ENCODE results near the gene VSIG10.
A peak's percentile ranks its signal among the peaks of the same experiment; 100 is the strongest.

Gene VSIG10

DNA sequence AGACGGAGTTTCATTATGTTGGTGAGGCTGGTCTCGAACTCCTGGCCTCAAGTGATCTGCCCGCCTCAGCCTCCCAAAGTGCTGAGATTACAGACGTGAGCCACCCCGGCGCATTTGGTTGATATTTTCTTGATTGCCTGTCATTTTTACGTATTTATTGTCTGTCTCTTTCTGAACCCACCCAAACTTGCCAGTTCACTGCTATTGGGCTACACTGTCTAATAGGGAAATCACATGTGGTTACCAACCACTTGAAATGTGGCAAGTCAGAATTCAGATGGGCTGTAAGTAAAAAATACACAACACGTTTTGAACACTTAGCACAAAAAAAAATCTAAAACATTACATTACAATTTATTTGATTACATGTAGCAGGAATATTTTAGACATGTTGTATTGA is 44.9 kb downstream of the VSIG10 start:
- no peak for DNase-seq

DNA sequence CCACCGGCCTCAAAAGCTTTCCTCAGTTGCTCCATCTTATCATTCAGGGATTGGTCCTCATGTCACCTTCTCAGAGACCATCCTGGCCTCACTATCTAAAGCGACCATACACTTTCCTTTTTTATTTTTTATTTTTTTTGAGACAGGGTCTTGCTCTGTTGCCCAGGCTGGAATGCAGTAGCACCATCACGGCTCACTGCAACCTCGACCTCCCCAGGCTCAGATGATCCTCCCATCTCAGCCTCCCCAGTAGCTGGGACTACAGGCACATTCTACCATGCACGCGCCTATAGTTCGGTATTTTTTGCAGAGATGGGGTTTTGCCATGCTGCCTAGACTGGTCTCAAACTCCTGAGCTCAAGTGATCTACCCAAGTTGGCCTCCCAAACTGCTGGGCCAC is 45.6 kb downstream of the VSIG10 start:
- no peak for DNase-seq

DNA sequence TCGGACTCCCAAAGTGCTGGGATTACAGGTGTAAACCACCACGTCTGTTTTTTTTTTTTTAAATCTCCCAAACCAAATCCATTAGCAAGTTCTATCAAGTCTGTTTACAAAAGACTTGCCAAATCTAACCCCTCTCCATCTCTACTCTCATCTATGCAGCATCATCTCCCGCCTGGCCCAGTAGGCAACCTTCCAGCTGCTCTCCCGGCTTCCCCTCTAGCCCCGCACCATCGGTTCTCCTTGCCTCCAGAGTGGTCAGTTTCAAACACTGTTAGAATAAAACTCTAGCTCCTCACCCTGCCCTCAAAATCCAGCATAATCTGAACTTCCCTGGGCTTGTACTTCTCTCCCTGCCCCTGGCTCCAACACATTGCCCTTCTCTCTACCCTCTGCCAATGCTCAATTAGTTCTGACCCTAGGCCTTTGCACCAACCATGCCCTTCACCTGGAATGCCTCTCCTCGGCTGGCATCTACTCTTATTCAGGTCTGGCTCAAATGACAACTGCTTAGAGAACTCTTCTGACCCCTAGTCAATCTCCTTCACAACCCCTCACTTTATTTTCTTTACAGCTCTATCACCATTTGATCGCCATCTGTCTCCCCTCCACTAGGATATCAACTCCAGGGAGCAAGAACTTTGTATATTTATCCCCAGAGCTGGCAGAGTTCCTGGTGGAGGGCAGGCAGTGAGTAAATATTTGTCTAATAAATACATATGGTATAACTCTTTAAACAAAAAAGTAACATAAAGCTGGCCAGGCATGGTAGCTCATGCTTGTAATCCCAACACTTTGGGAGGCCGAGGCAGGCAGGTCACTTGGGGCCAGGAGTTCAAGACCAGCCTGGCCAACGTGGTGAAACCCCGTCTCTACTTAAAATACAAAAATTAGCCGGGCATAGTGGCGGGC is 47.7 kb downstream of the VSIG10 start:
- no peak for DNase-seq

DNA sequence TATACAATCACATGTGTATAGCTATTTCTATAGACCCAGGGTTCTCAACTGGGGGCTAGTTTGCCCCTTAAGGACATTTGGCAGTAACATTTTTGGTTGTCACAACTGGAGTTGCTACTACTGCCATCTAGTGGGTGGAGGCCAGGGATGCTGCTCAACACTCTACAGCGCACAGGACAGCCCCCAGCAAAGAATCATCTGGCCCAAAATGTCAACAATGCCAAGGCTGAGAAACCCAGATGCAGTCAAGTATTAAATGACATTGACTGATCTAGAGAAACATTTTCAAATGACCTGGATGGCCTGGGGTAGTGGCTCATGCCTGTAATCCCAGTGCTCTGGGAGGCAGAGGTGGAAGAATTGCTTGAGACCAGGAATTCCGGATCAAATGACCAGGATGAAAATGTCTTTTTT is 48.7 kb downstream of the VSIG10 start:
- DNase-seq: no peak

DNA sequence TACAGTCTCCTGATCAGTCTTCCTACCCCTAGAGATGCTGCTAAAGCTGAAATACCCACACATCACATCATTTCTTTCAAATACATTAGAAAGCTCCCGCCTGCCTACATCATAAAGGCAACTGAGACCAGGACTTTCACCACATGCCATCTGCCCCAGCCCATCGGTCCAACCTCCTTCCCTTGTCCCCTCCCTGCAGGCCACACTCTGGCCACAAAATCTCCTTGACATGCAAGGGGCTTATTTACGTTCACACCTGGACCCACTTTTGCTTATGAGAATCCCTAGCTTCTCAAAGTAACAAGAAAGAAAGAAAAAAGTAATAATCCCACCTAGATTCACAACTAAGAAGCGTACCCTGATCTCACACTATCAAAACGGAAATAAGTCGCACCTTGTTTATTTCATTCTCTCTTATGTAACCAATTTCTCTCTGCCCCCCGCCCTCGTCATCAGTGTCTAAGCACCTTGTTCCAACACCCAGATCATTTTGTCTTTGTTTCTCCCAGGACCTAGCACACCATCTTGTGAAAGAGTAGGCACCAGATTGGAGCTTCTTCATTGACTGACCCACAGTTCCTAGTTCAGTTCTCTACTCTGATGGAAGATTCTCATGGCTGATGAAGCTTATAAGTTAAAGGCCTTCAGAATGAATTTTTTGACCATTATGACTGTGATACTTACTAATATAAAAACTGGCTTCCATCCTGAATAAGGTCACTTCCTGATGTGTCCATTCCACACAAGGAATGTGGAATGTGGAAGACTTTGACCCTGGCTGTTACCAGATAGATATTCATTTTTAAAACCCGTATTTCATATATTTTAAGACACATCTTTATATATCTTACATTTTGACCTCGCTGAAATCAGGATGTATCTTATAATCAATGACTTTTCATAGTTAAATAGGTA is 50.5 kb downstream of the VSIG10 start:
- no peak for DNase-seq

DNA sequence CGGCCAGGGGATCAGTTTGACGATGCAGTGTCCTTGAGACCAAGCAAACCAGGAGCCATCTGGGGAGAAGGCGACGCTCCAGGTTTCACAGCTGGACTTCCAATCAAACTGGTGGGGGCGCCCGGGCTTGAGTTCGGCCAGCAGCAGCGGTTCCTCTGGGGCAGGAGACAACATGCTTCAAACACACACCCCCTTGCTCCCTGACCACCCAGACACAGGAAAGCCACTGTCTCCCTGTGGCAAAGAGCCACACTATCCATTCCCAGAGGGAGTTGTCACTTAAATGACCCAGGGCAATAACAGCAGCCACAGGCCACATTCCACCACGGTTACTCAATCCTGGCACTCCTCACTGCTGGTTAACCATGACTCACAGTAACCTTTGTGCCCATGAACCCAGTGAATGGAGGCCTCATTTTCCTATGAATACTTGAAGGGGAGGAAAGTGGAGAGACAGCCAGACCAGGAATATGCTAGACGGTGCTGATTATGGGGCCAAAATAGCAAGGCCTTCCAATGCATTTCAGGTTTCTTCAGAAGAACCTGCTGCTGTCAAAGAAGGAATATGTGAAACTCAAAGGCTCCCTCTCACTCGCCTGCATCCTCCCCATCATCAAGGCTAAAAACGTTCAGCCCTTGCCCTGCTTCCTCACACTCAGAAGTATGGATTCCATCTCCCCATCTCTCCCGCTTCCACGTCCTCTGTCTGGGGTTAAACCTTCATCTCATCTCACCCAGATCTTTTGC is 51.3 kb downstream of the VSIG10 start:
- no peak for DNase-seq

DNA sequence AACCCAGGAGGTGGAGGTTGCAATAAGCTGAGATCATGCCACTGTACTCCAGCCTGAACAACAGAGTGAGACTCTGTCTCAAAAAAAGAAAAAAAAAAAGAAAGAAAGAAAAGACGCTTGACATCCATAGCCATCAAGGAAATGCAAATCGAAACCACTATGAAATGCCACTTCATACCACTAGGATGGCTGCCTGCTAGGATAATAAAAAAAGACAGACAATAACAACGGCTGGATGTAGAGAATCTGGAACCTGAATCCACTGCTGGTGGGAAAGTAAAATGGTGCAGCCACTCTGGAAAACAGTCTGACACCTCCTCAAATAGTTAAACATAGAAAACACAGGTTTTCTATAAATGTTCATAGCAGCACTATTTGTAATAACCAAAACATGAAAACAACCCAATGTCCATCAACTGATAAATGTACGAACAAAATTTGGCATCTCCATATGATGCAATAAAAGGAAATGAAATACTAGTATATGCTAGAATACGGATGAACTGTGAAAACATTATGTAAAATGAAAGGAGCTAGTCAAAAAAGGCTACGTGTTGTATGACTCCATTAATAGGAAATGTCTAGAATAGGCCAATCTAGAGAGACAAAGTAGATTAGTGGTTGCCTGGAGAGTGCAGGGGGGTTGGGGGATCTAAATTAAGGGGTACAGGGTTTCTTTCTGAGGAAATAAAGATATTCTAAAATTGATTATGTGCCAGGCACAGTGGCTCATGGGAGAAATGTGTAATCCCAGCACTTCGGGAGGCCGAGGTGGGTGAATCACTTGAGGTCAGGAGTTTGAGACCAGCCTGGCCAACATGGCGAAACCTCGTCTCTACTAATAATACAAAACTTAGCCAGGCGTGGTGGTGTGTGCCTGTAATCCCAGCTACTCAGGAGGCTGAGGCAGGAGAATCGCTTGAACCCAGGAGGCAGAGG is 52.6 kb downstream of the VSIG10 start:
- no peak for DNase-seq

DNA sequence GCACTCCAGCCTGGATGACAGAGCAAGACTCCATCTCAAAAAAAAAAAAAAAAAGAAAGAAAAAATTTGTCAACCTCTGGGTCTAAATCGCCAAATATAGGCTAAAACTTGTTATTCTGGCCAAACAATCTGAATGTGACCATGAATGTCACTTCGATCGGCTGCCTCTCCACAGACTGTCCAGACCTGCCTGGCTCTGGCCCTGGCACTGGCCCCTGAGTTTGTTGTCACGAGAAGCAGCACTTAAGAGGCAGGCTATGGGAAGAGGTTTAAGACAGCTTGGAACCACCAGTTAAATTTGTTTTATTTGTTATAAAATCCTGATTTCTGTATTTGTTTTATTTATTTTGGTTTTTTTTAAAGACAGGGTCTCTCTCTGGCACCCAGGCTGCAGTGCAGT is 57.4 kb downstream of the VSIG10 start:
- DNase-seq: no peak

DNA sequence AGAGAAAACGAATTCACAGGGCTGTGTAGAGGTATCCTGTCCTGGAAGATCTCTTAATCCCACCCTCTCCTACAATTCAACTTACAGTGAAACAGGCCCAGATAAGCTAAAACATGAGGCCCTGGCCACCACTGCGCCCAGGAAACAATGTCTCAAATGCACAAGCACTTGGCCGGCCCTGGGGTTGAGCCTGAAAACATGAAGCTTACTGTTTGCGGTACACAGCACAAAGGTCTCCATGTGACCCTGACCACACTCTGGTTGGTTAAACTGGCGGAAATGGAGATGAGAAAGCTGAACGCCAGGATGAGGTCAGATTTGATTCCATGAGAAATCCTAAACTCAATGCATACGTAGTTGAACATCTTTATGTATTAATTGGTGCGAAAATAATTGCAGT is 59.2 kb downstream of the VSIG10 start:
- DNase-seq: no peak

DNA sequence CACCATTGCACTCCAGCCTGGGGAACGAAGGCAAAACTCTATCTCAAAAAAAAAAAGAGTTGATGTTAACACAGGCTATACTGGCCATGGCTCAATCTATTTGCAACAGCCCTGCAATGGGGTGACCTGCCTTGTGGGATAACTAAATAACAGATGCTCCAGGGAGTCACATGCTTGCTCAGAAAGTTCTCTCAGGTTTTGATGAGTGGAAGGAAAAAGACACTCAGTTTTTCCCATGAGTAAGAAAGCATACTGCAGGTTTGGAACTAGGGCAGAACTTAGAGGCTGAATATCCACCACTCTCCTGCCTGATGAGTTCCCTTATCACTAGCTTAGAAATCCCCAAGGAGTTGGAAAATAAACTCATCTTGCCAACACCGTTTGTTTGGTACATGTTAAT is 59.7 kb downstream of the VSIG10 start:
- DNase-seq: no peak

DNA sequence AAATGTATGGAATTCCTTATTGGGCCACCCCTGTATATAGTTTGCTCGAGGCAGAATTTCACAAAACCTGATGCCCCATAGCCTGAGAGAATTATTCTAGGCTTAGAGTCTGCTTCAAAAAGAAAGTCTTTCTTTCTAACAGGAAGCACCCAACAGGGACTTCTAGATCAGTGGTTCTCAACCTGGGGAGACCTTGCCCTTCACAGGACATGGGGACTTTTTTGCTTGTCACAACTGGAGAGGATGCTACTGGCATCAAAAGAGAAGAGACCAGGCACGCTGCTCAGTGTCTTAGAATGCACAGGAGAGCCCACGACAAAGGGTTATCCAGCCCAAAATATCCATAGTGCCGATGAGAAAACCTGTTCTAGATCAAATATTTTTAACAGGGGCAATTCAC is 61.7 kb downstream of the VSIG10 start:
- no peak for DNase-seq

DNA sequence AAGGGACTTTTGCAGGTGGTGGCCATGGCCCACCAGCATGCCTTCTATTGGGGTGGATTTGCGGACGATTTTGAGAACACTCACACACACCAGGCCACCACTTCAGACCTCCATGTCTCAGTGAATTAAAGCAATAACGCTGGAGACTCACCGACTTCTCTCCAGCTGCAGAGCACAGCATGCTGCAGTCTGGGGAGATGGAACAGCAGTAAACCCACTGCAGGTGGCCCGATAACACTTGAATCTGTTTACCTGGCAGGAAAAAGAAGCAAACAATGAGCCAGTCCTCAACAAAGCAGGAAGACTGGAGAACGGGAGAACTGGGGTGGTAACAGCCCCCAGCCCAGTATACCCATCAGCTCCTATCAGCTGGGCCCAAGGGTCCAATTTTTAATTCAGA is 65.7 kb downstream of the VSIG10 start:
- peak; percentile 79 for DNase-seq

DNA sequence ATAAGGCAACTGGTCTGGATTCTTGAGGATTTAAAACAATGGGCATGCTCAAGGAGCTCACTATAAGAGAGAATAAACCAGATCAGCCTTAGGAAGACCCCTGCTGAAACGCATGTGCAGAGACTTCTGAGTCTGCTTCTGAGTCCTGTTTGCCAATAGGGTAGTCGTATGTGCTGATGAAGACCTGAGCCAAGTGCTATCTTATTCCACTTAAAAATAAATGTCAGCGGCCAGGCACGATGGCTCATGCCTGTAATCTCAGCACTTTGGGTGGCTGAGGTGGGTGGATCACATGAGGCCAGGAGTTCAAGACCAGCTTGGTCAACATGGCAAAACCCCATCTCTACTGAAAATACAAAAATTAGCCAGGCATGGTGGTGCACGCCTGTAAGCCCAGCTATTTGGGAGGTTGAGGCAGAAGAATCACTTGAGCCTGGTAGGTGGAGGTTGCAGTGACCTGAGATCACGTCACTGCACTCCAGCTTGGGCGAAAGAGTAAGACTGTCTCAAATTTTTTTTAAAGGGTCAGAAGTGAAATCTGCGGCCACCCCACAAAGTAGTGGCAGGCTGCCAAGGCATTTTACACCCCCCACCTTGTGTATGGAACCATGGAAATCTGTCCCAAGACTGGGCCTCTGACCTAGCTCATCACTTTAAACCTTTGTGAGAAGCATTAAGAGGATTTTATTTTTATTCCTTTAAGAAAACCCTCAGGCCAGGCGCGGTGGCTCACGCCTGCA is 67.0 kb downstream of the VSIG10 start:
- no peak for DNase-seq

DNA sequence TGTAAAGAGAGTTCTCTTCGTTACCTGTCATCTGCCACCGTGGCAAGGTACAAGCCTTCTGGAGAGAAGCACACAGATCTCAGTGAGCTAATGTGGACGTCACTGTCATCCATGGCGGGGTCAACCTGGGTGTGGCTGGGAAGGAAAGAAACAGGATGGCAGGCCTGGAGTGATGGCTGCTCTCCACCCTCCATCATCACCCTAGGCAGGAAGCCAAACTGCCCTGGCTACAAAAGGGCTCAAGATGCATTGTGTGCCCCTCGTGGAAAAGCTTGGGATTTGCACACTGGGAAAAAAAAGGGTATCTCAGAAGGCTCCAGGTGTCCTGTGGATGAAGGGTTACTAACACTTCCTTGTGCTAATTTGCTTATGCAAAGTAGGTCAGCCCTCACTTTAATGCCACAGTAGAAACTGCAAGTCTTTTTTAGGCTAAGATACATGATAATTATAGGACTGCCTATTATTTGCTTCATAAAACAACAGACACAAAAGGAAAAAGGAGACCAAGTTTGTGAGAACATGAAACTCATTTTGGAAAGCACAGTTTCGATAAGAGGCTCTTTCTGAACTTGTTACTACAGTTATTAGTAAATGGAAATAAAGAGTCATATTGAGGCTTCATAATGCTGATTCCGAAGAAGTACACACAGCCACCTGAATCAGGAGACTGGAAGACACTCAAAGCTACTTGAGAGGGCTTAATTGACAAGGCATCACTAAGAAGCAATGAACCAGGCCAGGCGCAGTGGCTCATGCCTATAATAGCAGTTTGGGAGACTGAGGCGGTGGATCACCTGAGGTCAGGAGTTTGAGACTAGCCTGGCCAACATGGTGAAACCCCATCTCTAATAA is 68.4 kb downstream of the VSIG10 start:
- DNase-seq: no peak

DNA sequence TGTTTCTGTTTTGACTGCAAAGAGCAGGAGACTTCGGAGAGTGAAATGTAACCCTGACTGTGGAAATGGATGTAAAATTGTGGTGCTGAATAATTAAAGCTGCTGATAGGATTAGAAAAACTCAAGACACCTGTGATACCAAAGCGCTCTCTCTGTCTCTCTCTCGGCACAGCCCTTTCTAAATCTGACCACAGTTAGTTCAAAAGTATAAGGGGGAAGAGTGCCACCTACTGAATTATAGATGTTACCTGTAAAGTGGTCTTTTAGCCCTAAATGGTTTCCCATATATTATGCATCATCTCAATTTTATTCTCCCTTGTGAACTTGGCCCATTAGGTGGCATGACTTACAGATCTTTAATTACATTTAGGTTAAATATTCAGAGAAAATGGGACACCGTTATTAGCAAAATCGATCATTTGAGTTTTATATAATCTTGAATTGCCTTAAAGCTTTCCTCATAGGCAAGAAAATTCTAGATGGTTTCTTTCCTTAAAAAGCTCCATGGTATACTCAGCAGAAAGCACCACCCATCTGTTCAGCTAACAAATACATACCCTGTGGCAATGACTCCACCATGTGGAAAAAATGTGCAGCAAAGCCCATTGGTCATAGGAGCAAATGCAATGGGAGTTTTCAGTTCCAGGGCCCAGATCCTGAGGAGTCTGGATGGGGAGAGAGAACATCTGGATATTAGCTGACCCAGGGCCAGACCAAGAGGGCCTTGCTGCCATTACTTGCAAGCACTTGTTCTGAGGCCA is 69.2 kb downstream of the VSIG10 start:
- no peak for DNase-seq

DNA sequence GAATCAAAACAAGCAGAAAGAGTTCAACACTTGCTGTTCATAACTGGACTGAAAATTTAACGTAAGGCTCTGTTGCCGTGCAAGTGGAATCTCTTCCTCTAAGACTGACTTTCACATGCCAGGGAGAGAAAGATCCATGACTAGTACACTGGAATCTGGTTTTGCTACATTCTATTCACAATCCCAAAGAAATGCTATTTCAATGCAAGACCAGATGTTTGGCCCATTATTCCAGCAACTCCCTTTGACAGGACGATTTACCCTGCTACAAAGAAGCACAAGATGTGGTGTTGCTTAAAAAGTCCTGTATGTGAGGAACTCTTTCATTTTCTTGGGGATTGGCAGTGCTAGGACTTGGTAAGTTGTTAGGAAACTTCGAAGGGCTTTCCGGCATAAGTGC is 69.9 kb downstream of the VSIG10 start:
- no peak for DNase-seq

DNA sequence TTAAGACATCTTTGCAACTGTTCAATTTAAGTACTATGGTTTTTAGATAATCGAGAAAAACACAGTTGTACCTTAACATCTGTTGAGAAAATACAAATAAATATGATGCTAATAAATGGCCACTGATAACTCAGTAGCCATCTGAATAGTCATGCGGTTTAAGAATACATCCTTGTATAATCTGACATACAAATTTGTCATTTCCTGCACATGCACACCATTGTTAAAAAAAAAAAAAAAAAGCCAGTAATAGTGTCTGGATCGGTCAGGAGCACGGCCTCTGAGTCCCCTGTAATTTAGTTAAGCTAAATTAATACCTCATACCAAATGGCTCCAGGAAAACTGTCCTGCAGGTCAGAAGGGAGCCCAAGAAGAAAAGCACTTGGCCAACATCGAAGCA is 70.5 kb downstream of the VSIG10 start:
- no peak for DNase-seq

DNA sequence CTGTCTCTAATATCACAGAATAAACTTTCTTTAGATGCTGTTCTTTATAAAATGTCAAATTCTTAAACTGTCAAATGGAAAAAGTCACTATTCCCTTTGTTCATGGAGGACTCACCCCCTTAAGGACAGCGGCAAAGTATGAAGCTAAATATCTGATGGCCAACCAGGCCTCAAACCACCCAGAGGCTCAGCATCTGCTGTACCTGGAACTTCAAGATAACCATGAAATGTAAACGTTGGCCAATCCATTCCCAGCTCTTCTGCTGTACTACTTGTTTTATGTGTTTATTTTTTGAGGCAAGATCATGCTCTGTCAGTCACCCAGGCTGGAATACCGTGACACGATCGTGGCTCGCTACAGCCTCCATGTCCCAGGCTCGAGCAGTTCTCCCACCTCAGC is 71.6 kb downstream of the VSIG10 start:
- DNase-seq: no peak

DNA sequence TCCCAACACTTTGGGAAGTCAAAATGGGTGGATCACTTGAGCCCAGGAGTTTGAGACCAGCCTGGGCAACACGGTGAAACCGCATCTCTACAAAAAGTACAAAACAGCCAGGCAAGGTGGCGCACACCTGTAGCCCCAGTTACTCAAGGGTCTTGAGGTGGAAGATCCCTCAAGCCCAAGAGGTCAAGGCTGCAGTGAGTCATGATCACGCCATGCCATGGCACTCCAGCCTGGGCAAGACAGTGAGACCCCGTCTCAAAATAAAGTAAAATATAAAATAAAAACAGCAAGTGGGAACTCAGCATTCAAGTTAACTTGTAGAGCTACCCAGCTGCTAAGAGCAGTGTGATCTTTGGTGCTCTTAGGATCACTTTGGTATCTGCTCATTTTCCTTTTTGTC is 74.6 kb downstream of the VSIG10 start:
- DNase-seq: no peak

DNA sequence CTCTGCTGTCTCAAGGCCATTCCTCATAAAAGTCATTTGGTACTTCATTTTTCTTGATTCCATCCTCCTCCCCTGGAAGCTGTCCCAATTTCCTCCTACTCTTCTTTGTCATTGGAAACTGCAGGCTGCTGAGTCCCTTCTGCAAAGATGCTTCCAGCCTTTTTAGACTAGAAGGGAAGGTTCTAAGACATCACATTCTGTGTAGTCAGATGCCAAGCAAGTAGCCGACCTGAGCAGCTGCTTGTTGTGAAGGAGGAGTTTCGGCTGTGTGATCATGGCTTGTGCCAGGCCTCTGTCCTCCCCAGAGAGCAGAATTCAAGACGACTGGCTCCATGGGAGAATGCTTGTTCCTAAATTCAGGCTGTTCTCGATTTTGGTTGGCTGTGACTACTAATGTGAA is 78.6 kb downstream of the VSIG10 start:
- DNase-seq: no peak

Measured in NCI-H510A (cell line).